Measurements from ENCODE around the gene POU6F2.

DNA sequence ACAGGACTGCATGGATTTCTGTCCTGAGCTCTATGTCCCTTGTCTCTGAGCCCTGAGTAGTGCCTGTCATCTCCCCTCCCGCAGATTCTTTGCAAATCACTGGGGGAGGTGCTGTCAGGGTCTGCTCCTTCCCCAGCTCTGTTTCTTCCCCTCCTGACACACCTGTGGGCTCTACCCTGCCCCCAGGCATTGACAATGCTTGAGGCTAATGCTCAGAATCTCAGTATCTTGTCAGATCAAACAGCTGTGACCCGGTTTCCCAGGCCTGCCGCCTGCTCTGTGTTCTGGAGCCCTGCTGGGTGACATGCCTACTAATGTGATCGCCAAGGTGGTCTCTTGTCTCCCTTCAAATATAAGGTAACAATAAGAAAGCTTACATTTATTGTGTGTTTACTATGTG is 209.0 kb downstream of the POU6F2 start:
- TF ChIP-seq, protein P1, sequence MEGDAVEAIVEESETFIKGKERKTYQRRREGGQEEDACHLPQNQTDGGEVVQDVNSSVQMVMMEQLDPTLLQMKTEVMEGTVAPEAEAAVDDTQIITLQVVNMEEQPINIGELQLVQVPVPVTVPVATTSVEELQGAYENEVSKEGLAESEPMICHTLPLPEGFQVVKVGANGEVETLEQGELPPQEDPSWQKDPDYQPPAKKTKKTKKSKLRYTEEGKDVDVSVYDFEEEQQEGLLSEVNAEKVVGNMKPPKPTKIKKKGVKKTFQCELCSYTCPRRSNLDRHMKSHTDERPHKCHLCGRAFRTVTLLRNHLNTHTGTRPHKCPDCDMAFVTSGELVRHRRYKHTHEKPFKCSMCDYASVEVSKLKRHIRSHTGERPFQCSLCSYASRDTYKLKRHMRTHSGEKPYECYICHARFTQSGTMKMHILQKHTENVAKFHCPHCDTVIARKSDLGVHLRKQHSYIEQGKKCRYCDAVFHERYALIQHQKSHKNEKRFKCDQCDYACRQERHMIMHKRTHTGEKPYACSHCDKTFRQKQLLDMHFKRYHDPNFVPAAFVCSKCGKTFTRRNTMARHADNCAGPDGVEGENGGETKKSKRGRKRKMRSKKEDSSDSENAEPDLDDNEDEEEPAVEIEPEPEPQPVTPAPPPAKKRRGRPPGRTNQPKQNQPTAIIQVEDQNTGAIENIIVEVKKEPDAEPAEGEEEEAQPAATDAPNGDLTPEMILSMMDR (conservative IDR thresholded peaks at IDR 0.05; ENCODE audit: low read depth, low read length), result no peak
- TF ChIP-seq EZH2phosphoT487 (IDR thresholded peaks at IDR 0.05; ENCODE audit: borderline replicate concordance, low read length), result no peak

Measured in PC-3 (cell line).